ENCODE data around the gene BBS9. TPM values are rescaled to one million over a fixed set of nuclear protein-coding genes. Genes with fewer than 3 reads are reported as not detected.

The BBS9 gene
- total RNA-seq, 2 donors from 2014 or later = 9.3 to 10.9 TPM

GRCh38 chr7:33537104-33537477, 407.7 kb downstream of the BBS9 start:
- intact Hi-C loops (cut with DNase I) = no loop called here
- Histone ChIP-seq H3K27ac (no peak overlapping the region), H3K9me3 (no peaks in the 10 kb centered on the region), H3K27me3 (no peaks in the 10 kb centered on the region), H3K9ac (ENCODE audit: low read depth in 2 of 2, low read length in 2 of 2) (no peak overlapping the region), H3K4me1 (no peaks in the 10 kb centered on the region), H3K4me3 (no peak overlapping the region), H3K36me3 (no peaks in the 10 kb centered on the region)
- no peak for DNase-seq
- no peak for TF ChIP-seq CTCF (IDR thresholded peaks at IDR 0.05)

GRCh38 chr7:33539198-33539597, 409.8 kb downstream of the BBS9 start:
- Histone ChIP-seq H3K9me3 (no peaks in the 10 kb centered on the region), H3K27ac (no peak overlapping the region), H3K36me3 (no peaks in the 10 kb centered on the region), H3K27me3 (no peaks in the 10 kb centered on the region), H3K9ac (ENCODE audit: low read depth in 2 of 2, low read length in 2 of 2) (no peak overlapping the region), H3K4me3 (no peak overlapping the region), H3K4me1 (no peaks in the 10 kb centered on the region)
- intact Hi-C loops (cut with DNase I) = no loop called here
- no peak for DNase-seq
- no peak for TF ChIP-seq CTCF (IDR thresholded peaks at IDR 0.05)

- Histone ChIP-seq H3K36me3 (no peaks in the 10 kb centered on the region), H3K9me3 (no peaks in the 10 kb centered on the region), H3K4me3 (no peak overlapping the region), H3K27ac (no peak overlapping the region), H3K4me1 (no peaks in the 10 kb centered on the region), H3K9ac (ENCODE audit: low read depth in 2 of 2, low read length in 2 of 2) (no peak overlapping the region), H3K27me3 (no peaks in the 10 kb centered on the region)
- no peak for TF ChIP-seq CTCF (IDR thresholded peaks at IDR 0.05)
- no peak for DNase-seq
- intact Hi-C loops (cut with DNase I) = no loop called here
These were observed 410.5 kb downstream of the BBS9 start for GRCh38 chr7:33539659-33540400.

- Histone ChIP-seq H3K4me1 (no peaks in the 10 kb centered on the region), H3K27ac (no peak overlapping the region), H3K27me3 (no peaks in the 10 kb centered on the region), H3K9me3 (no peaks in the 10 kb centered on the region), H3K9ac (ENCODE audit: low read depth in 2 of 2, low read length in 2 of 2) (no peak overlapping the region), H3K4me3 (no peak overlapping the region), H3K36me3 (no peaks in the 10 kb centered on the region)
- intact Hi-C loops (cut with DNase I) = no loop called here
- TF ChIP-seq CTCF (IDR thresholded peaks at IDR 0.05) = no peak
- DNase-seq = no peak
These were observed 418.5 kb downstream of the BBS9 start for GRCh38 chr7:33547880-33548279.

- no peaks in the 10 kb centered on the region for H3K27me3 ChIP-seq
- no peak overlapping the region for H3K27ac ChIP-seq
- DNase-seq = no peak
- no peak for TF ChIP-seq CTCF (IDR thresholded peaks at IDR 0.05)
- no peaks in the 10 kb centered on the region for H3K9me3 ChIP-seq
- intact Hi-C loops (cut with DNase I) = no loop called here
- no peak overlapping the region for H3K4me3 ChIP-seq
- no peak overlapping the region for H3K9ac ChIP-seq (ENCODE audit: low read depth in 2 of 2, low read length in 2 of 2)
- H3K4me1 ChIP-seq = no peaks in the 10 kb centered on the region
- H3K36me3 ChIP-seq = no peaks in the 10 kb centered on the region
These were observed 421.0 kb downstream of the BBS9 start for GRCh38 chr7:33550363-33550762.

Measured in colonic mucosa (tissue), 4 donors.